DMS53 (cell line): ENCODE data around the gene PFKL.
A peak's percentile ranks its signal among the peaks of the same experiment; 100 is the strongest.
"Not testable (repeated sequence)": the region's sequence is repeated elsewhere in the genome, so short reads cannot be mapped to it uniquely, and the experiment has no call there.

Experiments used
- DNase-seq: peaks from one replicate; lab custom pipeline; 2025; lab: John Stamatoyannopoulos, UW

PFKL gene

DNA sequence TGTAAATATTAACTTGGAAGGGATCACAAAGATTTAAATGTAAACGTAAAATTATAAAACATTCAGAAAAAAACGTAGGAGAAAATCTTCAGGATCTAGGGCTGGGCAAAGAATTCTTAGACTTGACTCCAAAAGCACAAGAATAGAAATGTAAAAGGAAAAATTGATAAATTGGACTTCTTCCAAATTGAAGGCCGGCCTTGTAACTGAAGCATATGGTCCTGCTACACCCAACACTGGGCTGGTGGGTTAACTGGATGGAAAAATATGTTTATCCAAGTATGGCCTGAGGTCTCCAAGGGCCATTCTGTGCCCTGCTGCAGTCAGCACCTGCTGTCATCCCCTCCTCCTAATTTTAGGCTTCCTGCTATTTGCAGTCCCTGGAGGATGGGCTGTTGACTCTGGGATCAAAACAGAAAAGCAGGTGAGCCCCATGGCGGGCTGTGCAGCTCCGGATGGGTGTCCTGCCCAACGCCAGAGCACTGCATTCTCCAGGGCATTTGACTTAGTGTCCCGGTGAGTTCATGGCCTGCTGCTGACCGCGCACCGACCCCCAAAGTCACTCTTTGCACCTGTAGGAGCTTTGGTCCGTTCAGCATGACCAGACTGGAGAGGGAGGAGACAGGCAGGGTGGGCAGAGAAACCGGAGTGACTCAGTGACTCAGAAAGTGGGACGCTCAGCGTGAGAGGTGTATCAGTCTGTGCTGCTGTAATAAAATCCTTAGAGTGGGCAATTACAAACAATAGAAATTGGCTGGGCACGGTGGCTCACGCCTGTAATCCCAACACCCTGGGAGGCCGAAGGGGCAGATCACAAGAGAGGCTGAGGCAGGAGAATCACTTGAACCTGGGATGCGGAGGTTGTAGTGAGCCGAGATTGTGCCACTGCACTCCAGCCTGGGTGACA lies 20.2 kb upstream of the PFKL start:
- DNase-seq = no peak

DNA sequence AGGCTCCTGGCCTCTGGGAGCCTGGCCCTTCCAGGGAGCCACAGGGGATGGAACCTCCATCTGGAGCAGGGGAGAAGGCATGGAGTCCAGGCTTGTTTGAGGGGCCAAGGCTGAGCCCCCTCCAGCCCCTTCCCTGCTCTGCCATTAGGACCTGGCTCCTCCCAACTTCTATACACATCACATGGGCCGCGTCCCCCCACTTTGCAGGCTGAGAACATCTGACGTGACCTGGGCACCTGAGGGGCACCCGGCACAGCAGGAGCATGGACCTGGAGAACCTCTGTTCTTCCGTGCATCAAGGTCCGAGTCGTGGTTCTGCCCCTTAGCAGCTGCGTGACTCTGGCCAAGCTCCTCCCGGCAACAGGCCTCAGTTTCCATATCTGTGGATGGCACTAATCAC lies 18.1 kb upstream of the PFKL start:
- no peak for DNase-seq

DNA sequence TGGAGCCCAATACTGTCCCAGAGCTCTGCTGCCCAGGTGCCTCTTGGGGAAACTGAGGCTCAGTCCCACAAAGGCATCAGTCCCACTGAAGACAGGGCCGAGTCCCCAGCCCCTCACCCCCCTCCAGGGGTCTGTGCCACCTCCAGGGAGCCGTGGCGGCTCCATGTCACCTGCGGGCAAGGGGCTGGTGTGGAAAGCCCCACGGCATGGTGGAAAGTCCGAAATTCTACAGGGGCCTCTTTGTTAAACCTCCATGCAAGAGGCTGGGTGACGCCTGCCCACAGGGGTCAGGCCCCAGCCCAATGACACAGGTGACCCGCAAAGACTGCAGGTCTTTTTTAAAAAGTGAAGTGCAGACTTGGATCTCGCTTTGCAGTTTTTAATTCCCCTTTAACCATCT lies 17.5 kb upstream of the PFKL start:
- DNase-seq = no peak

DNA sequence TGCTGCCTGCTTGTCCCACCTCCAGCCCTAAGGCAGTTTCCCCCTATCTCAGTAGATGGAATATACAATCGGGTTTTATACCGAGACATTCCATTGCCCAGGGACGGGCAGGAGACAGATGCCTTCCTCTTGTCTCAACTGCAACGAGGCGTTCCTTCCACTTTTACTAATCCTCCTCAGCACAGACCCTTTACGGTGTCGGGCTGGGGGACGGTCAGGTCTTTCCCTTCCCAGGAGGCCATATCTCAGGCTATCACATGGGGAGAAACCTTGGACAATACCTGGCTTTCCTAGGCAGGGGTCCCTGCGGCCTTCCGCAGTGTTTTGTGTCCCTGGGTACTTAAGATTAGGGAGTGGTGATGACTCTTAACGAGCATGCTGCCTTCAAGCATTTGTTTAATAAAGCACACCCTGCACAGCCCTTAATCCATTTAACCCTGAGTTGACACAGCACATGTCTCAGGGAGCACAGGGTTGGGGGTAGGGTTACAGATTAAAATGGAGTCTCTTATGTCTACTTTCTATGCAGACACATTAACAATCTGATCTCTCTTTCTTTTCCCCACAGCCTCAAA lies 16.6 kb upstream of the PFKL start:
- DNase-seq = not testable (repeated sequence)

DNA sequence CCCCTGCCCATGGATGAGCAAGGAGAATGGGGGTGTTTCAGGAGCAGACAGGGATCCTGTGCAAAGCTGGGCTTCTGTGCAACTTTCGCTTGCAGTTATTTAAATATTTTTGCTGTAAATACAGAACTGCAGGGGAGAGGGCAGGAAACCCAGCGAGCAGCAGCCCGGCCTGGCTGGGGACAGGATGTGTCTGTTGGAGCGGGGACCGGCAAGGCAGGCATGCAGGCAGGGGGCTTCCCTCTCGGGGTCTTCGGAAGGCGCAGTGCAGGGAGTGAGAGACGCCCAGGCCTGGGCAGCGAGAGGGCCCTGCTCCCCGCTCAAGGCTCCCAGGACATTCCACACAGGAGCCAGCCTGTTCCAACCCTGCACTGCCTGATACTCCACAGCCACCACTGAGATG lies 15.9 kb upstream of the PFKL start:
- DNase-seq = no peak

DNA sequence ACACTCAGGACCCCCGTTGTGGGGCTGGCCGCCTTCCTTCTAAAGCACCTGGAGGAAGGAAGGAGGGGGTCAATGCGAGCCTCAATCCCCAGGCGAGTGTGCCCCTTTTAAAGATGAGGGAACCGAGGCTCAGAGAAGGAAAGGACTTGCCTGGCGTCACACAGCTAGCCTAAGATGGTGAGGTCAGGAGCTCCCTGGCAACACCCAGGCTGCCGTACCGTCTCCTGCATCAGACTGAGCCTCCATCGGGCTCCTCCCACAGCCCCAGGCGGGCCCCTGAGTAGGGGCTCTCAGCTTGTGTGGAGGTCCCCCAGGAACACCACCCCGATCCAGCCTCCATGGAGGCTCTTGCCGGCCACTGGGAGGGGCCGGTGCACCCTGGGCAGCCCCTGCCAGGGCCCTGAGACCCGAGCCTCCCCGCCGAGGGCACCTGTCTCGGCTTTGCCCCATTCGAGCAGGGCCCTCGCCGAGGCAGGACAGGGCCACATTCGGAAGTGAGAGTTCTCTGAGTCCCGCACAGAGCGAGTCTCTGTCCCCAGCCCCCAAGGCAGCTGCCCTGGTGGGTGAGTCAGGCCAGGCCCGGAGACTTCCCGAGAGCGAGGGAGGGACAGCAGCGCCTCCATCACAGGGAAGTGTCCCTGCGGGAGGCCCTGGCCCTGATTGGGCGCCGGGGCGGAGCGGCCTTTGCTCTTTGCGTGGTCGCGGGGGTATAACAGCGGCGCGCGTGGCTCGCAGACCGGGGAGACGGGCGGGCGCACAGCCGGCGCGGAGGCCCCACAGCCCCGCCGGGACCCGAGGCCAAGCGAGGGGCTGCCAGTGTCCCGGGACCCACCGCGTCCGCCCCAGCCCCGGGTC lies 14.5 kb upstream of the PFKL start, which contains the start of gene AIRE:
Gene AIRE (plus strand): TSS at position 739 of the 855 bp plus-strand sequence. CDS start 131 bp downstream, outside the sequence.
- DNase-seq = peak; percentile 71

DNA sequence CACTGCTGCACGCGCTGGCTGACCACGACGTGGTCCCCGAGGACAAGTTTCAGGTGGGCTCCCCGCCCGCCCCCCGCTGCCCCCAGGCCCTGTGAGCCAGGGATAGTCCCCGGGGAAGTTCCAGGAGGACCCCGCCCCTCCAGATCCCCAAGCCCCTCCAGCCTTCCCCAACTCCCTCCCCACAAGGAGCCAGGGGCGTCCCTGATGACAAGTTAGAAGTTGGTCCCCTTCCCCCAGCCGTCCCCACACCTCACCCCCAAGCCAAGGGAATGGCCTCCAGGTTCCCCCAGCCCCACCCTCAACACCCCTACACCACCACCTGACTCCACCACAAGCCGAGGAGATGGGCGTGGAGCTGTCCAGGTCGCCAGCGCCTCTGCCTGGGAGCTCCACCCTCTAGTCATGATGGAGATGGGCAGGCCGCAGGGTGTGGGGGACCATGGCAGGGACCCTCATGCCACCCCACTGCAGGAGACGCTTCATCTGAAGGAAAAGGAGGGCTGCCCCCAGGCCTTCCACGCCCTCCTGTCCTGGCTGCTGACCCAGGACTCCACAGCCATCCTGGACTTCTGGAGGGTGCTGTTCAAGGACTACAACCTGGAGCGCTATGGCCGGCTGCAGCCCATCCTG lies 13.7 kb upstream of the PFKL start:
- no peak for DNase-seq

DNA sequence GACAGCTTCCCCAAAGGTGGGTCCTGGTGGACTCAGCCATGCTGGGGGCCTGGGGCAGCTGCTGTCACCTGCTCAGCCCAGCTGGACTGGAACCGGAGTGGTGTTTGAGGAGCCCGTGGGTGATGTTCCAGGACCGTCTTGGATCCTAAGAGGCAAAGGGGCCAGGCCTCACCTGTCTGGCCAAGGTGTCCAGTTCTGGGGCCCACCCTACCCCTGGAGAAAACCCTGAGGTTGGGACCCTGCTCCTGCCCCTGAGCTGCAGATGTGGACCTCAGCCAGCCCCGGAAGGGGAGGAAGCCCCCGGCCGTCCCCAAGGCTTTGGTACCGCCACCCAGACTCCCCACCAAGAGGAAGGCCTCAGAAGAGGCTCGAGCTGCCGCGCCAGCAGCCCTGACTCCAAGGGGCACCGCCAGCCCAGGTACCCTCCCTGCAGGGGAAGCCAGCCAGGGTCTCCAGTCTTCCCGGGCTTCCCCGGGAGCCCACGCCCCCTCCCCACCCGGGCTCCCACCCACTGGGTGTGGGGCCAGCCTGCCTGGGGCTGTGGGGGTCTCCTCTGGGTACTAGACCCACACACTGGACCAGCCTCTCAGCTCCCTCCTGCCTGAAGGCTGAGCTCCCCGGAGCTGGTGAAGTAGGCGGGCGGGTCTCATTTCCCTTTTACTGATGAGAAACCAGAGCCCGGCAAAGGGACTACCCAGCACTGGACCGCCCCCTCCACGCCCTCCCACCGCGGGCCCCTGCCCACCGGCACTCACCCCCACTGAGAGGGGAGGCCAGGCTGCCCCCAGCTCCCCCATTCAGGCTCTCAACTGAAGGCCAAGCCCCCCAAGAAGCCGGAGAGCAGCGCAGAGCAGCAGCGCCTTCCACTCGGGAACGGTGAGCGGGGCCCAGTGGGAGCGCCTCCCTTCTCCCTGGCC lies 12.9 kb upstream of the PFKL start:
- DNase-seq = no peak

DNA sequence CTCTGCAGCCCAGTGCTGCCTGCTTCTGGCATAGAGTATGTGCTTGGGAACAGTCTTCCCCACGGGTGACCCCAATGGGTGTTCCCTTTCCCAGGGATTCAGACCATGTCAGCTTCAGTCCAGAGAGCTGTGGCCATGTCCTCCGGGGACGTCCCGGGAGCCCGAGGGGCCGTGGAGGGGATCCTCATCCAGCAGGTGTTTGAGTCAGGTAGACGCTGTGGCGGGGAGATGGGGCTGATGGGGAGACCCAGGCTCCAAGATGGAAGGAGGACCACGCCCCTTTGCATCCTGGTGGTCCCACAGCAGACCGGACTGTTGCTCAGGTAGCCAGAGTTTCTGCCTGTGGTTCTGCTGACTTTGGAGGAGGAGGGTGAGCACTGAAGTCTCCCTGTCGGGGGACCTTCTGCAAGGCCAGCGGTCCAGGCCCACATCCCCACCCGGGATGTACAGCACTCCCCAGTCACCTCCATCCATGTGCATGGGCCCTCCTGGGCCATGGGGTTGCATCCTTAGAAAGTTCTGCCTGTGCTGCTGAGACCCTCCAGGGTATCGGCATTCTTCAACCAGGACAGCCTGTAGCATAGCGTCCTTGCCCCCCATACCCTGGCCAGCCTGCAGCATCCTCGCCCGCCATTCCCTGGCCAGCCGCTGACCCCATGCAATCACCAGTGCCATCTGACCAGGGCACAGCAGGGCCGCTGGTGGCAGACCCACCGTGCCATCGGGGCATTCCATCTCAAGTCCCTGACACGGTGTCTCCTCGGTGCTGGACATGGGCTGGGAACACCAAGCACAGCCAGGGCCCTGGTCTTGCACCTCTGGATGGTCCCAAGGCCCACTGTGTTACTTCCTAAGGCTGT lies 11.4 kb upstream of the PFKL start:
- no peak for DNase-seq

DNA sequence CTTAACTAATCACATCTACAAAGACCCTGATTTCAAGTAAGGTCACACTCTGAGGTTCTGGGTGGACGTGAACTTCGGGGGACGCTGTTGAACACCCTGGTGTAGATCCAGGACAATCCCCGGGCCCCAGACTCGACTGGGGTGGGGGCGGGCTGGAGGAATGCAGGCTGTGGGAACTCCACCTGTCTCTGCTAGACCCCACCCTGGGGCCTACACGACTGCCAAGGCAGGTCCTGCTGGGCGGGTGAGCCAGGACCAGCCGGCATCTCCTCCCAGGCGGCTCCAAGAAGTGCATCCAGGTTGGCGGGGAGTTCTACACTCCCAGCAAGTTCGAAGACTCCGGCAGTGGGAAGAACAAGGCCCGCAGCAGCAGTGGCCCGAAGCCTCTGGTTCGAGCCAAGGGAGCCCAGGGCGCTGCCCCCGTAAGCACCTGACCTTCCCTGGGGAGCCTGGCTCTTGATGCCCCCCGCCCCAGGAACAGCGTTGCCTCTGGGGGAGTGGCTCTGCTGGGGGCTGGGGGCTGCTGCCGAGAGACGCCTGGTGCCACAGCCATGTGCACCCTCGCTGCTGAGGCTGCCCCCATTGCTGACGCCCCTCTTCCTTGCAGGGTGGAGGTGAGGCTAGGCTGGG lies 10.4 kb upstream of the PFKL start:
- no peak for DNase-seq

DNA sequence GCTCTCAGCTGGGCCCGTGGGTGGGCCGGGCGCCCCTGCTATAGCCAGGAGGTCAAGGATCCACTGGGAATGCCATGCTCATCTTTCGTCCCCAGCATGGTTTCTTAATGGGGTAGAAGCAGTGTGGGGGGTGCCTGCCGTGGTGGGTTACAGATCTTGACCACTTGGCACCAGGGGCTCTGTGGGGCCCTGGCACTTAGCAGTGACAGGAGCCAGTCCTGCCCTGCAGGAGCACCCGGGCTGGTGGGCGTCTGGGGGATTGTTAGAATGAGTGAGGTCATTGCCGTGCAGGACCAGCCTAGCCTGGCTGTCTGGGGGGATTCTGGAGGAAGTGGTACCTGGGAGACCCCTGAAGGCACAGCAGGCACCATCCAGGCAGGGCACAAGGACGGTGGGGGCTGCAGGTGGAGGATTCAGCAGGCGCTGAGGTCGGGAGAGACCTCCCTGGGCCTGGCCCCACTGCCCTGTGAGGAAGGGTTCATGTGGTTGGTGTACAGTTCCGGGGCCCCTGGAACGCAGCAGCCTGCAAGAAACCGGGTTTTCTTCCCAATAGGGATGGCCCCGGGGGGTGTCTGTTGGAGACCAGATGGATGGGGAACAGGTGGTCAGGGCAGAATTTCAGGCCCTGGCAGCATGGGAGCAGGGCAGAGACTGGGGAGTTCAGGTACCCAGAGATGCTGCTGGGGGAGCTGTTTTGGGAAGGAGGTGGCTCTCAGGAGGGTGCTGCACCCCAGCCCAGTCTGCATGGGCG lies 9.4 kb upstream of the PFKL start:
- no peak for DNase-seq

DNA sequence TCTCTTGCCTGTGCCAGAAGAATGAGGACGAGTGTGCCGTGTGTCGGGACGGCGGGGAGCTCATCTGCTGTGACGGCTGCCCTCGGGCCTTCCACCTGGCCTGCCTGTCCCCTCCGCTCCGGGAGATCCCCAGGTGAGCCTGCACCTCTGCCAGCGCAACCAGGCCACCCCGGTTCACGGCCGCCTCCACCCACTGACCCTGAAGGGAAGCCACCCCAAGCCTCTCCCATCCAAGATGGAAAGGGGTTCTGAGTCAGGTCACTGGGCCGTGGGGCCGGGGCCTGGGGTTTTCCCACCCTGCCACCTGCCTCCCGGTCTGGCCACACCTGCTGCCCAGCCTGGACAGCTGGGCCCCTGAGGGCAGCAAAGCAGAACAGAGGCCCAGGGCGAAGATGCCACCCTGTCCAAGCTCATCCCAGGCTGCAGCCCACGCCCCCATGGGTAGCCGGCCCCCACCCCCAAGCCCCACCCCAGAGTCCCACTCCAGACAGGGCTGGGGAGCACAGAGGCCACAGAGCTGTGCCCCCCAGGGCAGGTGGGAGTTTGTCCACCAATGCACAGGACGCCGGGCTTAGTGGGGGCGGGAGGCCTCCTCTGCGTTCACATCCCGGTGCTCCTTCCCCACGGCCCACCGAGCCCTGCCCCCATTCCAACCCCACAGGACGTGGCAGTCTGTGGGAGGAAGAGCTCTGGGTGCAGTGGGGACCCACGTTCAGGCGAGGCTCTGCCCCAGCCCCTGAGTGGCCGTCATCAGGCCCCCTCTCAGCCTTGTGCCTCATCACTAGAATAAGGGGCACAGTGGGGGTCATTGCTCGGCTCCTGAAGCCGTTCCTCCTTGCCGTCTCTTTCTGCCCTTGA lies 8.5 kb upstream of the PFKL start:
- peak; percentile 43 for DNase-seq

DNA sequence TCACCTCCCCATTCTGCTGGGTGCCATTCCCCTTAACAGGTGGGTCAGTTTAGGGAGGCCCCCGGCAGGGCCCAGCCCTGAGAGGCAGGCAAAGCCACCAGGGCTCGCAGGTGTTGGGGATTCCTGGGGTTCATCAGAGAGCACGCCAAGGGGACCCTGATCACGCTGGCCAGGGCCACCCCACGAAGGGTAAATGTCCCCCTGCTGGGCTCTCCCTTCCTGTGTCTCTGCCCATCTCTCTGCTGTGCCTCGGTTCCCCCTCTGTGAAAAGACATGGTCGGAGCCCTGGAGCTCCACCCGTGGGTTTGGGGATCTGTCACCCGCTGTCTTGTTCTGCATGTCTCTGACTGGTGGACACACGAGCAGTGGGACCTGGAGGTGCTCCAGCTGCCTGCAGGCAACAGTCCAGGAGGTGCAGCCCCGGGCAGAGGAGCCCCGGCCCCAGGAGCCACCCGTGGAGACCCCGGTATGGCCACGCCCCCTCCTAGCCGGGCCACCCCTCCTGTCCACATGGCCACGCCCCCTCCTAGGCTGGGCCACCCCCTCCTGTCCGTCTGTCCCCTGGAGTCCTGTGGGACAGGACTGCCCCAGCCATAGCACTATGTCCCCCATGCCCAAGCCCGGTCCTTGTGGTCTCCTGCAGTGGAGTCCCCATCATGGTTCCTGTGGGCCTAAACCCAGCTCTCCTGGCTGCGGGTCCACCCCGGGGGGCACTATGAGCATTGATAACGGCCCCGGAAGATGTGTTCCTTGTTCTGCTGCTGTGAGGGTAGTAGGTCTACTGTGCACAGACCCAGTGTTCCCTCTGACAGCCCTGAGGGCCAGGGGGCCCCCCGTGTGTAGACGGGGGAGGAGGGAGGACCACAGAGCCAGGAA lies 7.7 kb upstream of the PFKL start:
- peak; percentile 18 for DNase-seq

DNA sequence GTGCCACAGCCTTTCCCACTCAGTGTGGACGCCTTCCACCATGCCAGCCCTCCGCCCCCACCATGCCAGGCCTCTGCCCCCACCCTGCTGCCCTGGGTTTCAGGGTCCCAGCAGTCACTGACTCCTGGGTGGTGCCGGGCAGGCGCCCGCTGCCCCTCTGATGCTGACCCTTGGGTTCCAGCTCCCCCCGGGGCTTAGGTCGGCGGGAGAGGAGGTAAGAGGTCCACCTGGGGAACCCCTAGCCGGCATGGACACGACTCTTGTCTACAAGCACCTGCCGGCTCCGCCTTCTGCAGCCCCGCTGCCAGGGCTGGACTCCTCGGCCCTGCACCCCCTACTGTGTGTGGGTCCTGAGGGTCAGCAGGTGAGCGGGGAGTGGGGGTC lies 7.0 kb upstream of the PFKL start:
- DNase-seq = no peak

DNA sequence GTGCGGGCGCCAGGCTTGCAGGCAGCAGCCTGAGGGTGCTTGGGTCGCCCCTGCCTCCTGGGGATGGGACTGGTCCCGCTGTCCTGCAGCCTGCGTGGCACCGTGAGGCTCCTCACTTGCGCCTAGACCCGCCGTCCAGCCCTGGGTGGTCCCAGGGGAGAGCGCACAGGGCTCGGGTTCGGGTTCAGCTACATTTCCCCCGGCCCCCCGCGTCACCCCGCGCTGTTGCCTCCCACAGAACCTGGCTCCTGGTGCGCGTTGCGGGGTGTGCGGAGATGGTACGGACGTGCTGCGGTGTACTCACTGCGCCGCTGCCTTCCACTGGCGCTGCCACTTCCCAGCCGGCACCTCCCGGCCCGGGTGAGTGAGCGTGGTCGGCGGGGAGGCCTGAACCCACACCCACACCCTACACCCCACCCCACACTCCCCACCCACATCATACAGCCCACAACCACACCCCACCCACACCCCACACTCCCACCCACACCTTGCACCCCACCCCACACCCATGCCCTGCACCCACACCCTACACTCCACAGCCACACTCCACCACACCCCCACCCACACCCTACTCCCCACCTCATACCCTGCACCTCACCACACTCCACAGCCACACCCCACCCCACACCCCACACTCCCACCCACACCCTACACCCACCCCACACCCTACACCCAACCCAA lies 6.2 kb upstream of the PFKL start:
- peak; percentile 16 for DNase-seq
